ENCODE data around the gene POFUT1. TPM values are rescaled to one million over a fixed set of nuclear protein-coding genes. Genes with fewer than 3 reads are reported as not detected.
A peak's percentile ranks its signal among the peaks of the same experiment; 100 is the strongest.
"Not testable (repeated sequence)": the region's sequence is repeated elsewhere in the genome, so short reads cannot be mapped to it uniquely, and the experiment has no call there.

The POFUT1 gene
- polyA plus RNA-seq, 1 of the 3 experiments (the other 2 are of a cell fraction): 35.6 TPM

DNA sequence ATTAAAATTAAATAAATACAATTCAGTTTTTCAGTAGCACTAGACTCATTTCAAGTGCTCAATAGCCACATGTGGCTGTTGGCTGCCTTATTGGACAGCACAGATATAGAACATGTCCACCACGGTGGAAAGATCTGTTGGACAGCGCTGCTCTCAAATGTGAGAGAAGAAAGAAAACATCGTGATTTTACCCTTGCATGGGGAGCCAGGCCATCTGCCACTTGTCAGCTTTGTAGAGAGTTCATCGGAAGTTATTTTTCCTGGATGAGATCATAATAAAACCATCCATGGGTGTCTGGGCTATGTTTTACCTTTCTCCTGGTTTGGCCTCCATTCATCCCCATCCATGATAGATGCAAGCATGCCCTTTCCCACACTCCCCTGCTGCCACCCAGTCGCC, 63.9 kb downstream of the POFUT1 start:
- TF ChIP-seq, protein P1, sequence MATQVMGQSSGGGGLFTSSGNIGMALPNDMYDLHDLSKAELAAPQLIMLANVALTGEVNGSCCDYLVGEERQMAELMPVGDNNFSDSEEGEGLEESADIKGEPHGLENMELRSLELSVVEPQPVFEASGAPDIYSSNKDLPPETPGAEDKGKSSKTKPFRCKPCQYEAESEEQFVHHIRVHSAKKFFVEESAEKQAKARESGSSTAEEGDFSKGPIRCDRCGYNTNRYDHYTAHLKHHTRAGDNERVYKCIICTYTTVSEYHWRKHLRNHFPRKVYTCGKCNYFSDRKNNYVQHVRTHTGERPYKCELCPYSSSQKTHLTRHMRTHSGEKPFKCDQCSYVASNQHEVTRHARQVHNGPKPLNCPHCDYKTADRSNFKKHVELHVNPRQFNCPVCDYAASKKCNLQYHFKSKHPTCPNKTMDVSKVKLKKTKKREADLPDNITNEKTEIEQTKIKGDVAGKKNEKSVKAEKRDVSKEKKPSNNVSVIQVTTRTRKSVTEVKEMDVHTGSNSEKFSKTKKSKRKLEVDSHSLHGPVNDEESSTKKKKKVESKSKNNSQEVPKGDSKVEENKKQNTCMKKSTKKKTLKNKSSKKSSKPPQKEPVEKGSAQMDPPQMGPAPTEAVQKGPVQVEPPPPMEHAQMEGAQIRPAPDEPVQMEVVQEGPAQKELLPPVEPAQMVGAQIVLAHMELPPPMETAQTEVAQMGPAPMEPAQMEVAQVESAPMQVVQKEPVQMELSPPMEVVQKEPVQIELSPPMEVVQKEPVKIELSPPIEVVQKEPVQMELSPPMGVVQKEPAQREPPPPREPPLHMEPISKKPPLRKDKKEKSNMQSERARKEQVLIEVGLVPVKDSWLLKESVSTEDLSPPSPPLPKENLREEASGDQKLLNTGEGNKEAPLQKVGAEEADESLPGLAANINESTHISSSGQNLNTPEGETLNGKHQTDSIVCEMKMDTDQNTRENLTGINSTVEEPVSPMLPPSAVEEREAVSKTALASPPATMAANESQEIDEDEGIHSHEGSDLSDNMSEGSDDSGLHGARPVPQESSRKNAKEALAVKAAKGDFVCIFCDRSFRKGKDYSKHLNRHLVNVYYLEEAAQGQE (IDR thresholded peaks at IDR 0.05; ENCODE audit: low read depth, low read length): peak; percentile 23; the same call in 1 of the 2 replicates
- TF ChIP-seq RFX5 (IDR thresholded peaks at IDR 0.05; ENCODE audit: low read length): no peak
- Histone ChIP-seq H3K4me1 (ENCODE audit: control insufficient read depth in 1 of 2, insufficient read depth in 2 of 2, low read depth in 1 of 2, low read length in 1 of 2) (peaks cover 0 to 12% of the 10 kb centered on the region in 2 experiments; a peak in 1 of 4 replicates), H3K9me2 (no peaks in the 10 kb centered on the region), H3K4me2 (no peak overlapping the region), H3K79me2 (ENCODE audit: insufficient read depth) (no peaks in the 10 kb centered on the region), H3K36me3 (replicated peaks in 1 of 2; ENCODE audit: control insufficient read depth in 1 of 2, insufficient read depth in 2 of 2, low read length in 1 of 2) (no peaks in the 10 kb centered on the region), H3K4me3 (ENCODE audit: low read depth in 2 of 2, low read length in 1 of 2) (no peak overlapping the region), H3K27ac (ENCODE audit: low read depth in 2 of 2, low read length in 1 of 2) (no peak overlapping the region), H2AFZ (ENCODE audit: low read depth) (no peak overlapping the region), H3F3A (replicated peaks; ENCODE audit: insufficient read depth) (peaks cover 8% of the 10 kb centered on the region), H4K20me1 (ENCODE audit: insufficient read depth) (no peaks in the 10 kb centered on the region), H3K9me3 (no peaks in the 10 kb centered on the region), H3K27me3 (ENCODE audit: insufficient read depth) (no peaks in the 10 kb centered on the region), H3K9ac (no peak overlapping the region)
- DNase-seq: no peak
- CTCF ChIA-PET: no interaction called here
- WGBS (ENCODE audit: low lambda C conversion rate): 68% methylated on average over 5 of the region's 5 CpGs
- POLR2A ChIA-PET: no interaction called here

DNA sequence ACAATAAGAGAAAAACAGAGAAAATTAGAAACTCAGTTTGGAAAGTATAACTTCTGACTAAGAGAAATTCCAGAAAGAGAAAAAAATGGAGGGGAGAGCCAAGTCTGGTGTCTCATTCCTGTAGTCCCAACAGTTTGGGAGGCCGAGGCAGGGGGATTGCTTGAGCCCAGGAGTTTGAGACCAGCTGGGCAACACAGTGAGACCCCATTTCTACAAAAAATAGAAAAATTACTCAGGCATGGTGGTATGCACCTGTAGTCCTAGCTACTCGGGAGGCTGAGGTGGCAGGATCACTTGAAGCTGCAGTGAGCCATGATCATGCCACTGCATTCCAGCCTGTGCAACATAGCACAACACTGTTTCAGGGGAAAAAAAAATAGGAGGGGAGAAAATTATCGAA, 66.7 kb downstream of the POFUT1 start:
- Histone ChIP-seq H3K4me2 (no peak overlapping the region), H3K36me3 (replicated peaks in 1 of 2; ENCODE audit: control insufficient read depth in 1 of 2, insufficient read depth in 2 of 2, low read length in 1 of 2) (no peaks in the 10 kb centered on the region), H3K27me3 (ENCODE audit: insufficient read depth) (no peaks in the 10 kb centered on the region), H2AFZ (ENCODE audit: low read depth) (no peak overlapping the region), H3K9me3 (no peaks in the 10 kb centered on the region), H3K27ac (ENCODE audit: low read depth in 2 of 2, low read length in 1 of 2) (no peak overlapping the region), H3K9me2 (no peaks in the 10 kb centered on the region), H3K79me2 (ENCODE audit: insufficient read depth) (peaks cover 18% of the 10 kb centered on the region), H3F3A (replicated peaks; ENCODE audit: insufficient read depth) (peaks cover 8% of the 10 kb centered on the region), H4K20me1 (ENCODE audit: insufficient read depth) (no peaks in the 10 kb centered on the region), H3K9ac (no peak overlapping the region), H3K4me3 (ENCODE audit: low read depth in 2 of 2, low read length in 1 of 2) (no peak overlapping the region), H3K4me1 (ENCODE audit: control insufficient read depth in 1 of 2, insufficient read depth in 2 of 2, low read depth in 1 of 2, low read length in 1 of 2) (peaks cover 0 to 23% of the 10 kb centered on the region in 2 experiments; a peak in 2 of 4 replicates)
- TF ChIP-seq RCOR1 (IDR thresholded peaks at IDR 0.05; ENCODE audit: low read length) (no peak), NRF1 (IDR thresholded peaks at IDR 0.05; ENCODE audit: low read depth, low read length) (no peak), POLR2AphosphoS5 (IDR thresholded peaks at IDR 0.05; ENCODE audit: low read depth, low read length) (no peak), RFX5 (IDR thresholded peaks at IDR 0.05; ENCODE audit: low read length) (no peak), EZH2phosphoT487 (IDR thresholded peaks at IDR 0.05; ENCODE audit: borderline replicate concordance, low read depth) (no peak), RAD21 (IDR thresholded peaks at IDR 0.05; ENCODE audit: low read length) (no peak), TAF1 (IDR thresholded peaks at IDR 0.05; ENCODE audit: borderline replicate concordance, low read depth, low read length) (no peak)
- TF ChIP-seq, protein P1 (IDR thresholded peaks at IDR 0.05; ENCODE audit: low read depth, low read length): no peak
- TF ChIP-seq, protein P2, sequence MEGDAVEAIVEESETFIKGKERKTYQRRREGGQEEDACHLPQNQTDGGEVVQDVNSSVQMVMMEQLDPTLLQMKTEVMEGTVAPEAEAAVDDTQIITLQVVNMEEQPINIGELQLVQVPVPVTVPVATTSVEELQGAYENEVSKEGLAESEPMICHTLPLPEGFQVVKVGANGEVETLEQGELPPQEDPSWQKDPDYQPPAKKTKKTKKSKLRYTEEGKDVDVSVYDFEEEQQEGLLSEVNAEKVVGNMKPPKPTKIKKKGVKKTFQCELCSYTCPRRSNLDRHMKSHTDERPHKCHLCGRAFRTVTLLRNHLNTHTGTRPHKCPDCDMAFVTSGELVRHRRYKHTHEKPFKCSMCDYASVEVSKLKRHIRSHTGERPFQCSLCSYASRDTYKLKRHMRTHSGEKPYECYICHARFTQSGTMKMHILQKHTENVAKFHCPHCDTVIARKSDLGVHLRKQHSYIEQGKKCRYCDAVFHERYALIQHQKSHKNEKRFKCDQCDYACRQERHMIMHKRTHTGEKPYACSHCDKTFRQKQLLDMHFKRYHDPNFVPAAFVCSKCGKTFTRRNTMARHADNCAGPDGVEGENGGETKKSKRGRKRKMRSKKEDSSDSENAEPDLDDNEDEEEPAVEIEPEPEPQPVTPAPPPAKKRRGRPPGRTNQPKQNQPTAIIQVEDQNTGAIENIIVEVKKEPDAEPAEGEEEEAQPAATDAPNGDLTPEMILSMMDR (IDR thresholded peaks at IDR 0.05): no peak
- TF ChIP-seq, protein P3, sequence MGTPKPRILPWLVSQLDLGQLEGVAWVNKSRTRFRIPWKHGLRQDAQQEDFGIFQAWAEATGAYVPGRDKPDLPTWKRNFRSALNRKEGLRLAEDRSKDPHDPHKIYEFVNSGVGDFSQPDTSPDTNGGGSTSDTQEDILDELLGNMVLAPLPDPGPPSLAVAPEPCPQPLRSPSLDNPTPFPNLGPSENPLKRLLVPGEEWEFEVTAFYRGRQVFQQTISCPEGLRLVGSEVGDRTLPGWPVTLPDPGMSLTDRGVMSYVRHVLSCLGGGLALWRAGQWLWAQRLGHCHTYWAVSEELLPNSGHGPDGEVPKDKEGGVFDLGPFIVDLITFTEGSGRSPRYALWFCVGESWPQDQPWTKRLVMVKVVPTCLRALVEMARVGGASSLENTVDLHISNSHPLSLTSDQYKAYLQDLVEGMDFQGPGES (IDR thresholded peaks at IDR 0.05; ENCODE audit: low read depth, low read length): no peak
- DNase-seq: no peak
- WGBS (ENCODE audit: low lambda C conversion rate): 68% methylated on average over 3 of the region's 3 CpGs
- POLR2A ChIA-PET: no interaction called here
- CTCF ChIA-PET: no interaction called here

DNA sequence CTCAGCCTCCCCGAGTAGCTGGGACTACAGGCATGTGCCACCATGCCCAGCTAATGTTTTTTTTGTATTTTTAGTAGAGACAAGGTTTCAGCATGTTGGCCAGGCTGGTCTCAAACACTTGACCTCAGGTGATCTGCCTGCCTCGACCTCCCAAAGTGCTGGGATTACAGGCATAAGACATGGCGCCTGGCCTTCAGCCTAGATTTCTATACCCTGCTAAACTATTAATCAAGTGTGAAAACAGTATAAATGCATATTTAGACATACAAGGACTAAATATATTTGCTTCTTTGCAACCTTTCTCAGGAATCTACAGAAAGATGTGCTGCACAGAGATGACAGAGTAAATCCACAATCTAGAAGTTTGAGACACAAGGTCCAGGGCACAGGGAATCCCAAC, 67.5 kb downstream of the POFUT1 start:
- 71% methylated on average over 3 of the region's 3 CpGs for WGBS (ENCODE audit: low lambda C conversion rate)
- H3K36me3 ChIP-seq (replicated peaks in 1 of 2; ENCODE audit: control insufficient read depth in 1 of 2, insufficient read depth in 2 of 2, low read length in 1 of 2); H3K9ac ChIP-seq; H3F3A ChIP-seq (replicated peaks; ENCODE audit: insufficient read depth); H3K9me3 ChIP-seq; CTCF ChIA-PET; H3K9me2 ChIP-seq; H4K20me1 ChIP-seq (ENCODE audit: insufficient read depth); H3K27ac ChIP-seq (ENCODE audit: low read depth in 2 of 2, low read length in 1 of 2); DNase-seq; H2AFZ ChIP-seq (ENCODE audit: low read depth); POLR2A ChIA-PET; H3K4me3 ChIP-seq (ENCODE audit: low read depth in 2 of 2, low read length in 1 of 2); H3K4me2 ChIP-seq; H3K27me3 ChIP-seq (ENCODE audit: insufficient read depth): not testable (repeated sequence)
- H3K79me2 ChIP-seq (ENCODE audit: insufficient read depth): peaks cover 26% of the 10 kb centered on the region
- peaks cover 0 to 23% of the 10 kb centered on the region in 2 experiments; a peak in 2 of 4 replicates for H3K4me1 ChIP-seq (ENCODE audit: control insufficient read depth in 1 of 2, insufficient read depth in 2 of 2, low read depth in 1 of 2, low read length in 1 of 2)

Measured in SK-N-SH (cell line).